DND-41 (cell line): ENCODE results near the gene GLMP.

Experiments used
- ATAC-seq: fragments of 200-7000 bp; cut with Tn5 transposase; 3 replicates; pipeline ENCODE4 v1.9.1; 2021; ENCODE audit warnings: low read depth; ENCODE audit not compliant: insufficient read depth
- DNase-seq: peaks from one replicate; pipeline ENCODE4 v3.0.0-alpha.2; 2020
- H2AFZ ChIP-seq: 2 replicates; pipeline ENCODE4 v1.6.0; 2012; ENCODE audit warnings: low read depth, low read length
- H3K27ac ChIP-seq: 2 replicates; pipeline ENCODE4 v1.5.1; 2012; ENCODE audit warnings: low read length, inconsistent platforms
- H3K27me3 ChIP-seq: fragments of 200-600 bp; sonication (generic); 2 replicates; pipeline ENCODE4 v1.6.0; 2012; ENCODE audit warnings: low read length, mild to moderate bottlenecking, inconsistent platforms; ENCODE audit not compliant: insufficient read depth, poor library complexity
- H3K36me3 ChIP-seq: 2 replicates; pipeline ENCODE4 v1.5.1; 2012; ENCODE audit warnings: low read length, inconsistent platforms; ENCODE audit not compliant: insufficient read depth
- H3K4me1 ChIP-seq: 2 replicates; pipeline ENCODE4 v1.5.1; 2012; ENCODE audit warnings: mild to moderate bottlenecking, low read length; ENCODE audit not compliant: insufficient read depth
- H3K4me2 ChIP-seq: 2 replicates; pipeline ENCODE4 v1.6.0; 2012; ENCODE audit warnings: mild to moderate bottlenecking, moderate library complexity, low read length, inconsistent platforms; ENCODE audit not compliant: insufficient read depth
- H3K4me3 ChIP-seq, 2 experiments: fragments of 200-600 bp in 1 of 2; shearing (Covaris generic) in 1 of 2; 2 replicates each; pipeline ENCODE4 v1.5.1; 2012 to 2016; ENCODE audit warnings: inconsistent platforms in 2 of 2, low read length in 2 of 2, mild to moderate bottlenecking in 2 of 2, low read depth in 1 of 2, moderate library complexity in 1 of 2
- H3K79me2 ChIP-seq: 2 replicates; pipeline ENCODE4 v1.6.0; 2012; ENCODE audit warnings: low read length, inconsistent platforms; ENCODE audit not compliant: insufficient read depth
- H3K9ac ChIP-seq: 2 replicates; pipeline ENCODE4 v1.6.0; 2012; ENCODE audit warnings: low read depth, mild to moderate bottlenecking, inconsistent platforms, low read length, moderate library complexity
- H3K9me3 ChIP-seq: 2 replicates; pipeline ENCODE4 v1.5.1; 2012; ENCODE audit warnings: low read length, moderate library complexity, mild to moderate bottlenecking, inconsistent platforms; ENCODE audit not compliant: insufficient read depth, severe bottlenecking
- H4K20me1 ChIP-seq: 2 replicates; pipeline ENCODE4 v1.6.0; 2012; ENCODE audit warnings: low read length; ENCODE audit not compliant: insufficient read depth
- CTCF ChIP-seq: IDR thresholded peaks from 2 replicates; pipeline ENCODE4 v1.5.1; 2012; ENCODE audit warnings: borderline replicate concordance, low read length, moderate library complexity, mild to moderate bottlenecking; ENCODE audit not compliant: poor library complexity, severe bottlenecking; ENCODE audit errors: extremely low read depth
- EZH2 ChIP-seq: IDR thresholded peaks from 3 replicates; pipeline ENCODE4 v1.6.1; 2012; ENCODE audit warnings: borderline replicate concordance, low read depth, mild to moderate bottlenecking, moderate library complexity, low read length, inconsistent platforms; ENCODE audit not compliant: severe bottlenecking

Gene GLMP

GRCh38 chr1:156262461-156263287, 32.8 kb downstream of the GLMP start:
- H3K9me3 ChIP-seq, result no peaks in the 10 kb centered on the region
- H3K27me3 ChIP-seq, result no peaks in the 10 kb centered on the region
- ATAC-seq (no peak), DNase-seq (no peak)
- H3K4me1 ChIP-seq, result no peaks in the 10 kb centered on the region
- peaks cover 95% of the 10 kb centered on the region for H3K36me3 ChIP-seq
- no peak for TF ChIP-seq CTCF
- TF ChIP-seq EZH2, result no peak
- no peak overlapping the region for H3K27ac ChIP-seq
- peaks cover 3% of the 10 kb centered on the region; the same call in 1 of the 2 replicates for H4K20me1 ChIP-seq
- no peak overlapping the region for H3K4me2 ChIP-seq
- no peak overlapping the region for H2AFZ ChIP-seq
- H3K9ac ChIP-seq, result no peak overlapping the region
- H3K79me2 ChIP-seq, result no peaks in the 10 kb centered on the region
- H3K4me3 ChIP-seq, result no peak overlapping the region

GRCh38 chr1:156260896-156261295, 34.6 kb downstream of the GLMP start:
- Histone ChIP-seq H2AFZ (no peak overlapping the region), H3K9ac (no peak overlapping the region), H3K36me3 (peaks cover 93% of the 10 kb centered on the region), H3K27me3 (no peaks in the 10 kb centered on the region), H3K4me3 (no peak overlapping the region), H4K20me1 (peaks cover 3% of the 10 kb centered on the region; the same call in 1 of the 2 replicates), H3K27ac (no peak overlapping the region), H3K79me2 (no peaks in the 10 kb centered on the region), H3K4me2 (no peak overlapping the region), H3K4me1 (no peaks in the 10 kb centered on the region), H3K9me3 (no peaks in the 10 kb centered on the region)
- no peak for TF ChIP-seq EZH2
- TF ChIP-seq CTCF, result no peak
- DNase-seq (no peak), ATAC-seq (no peak)

DNA sequence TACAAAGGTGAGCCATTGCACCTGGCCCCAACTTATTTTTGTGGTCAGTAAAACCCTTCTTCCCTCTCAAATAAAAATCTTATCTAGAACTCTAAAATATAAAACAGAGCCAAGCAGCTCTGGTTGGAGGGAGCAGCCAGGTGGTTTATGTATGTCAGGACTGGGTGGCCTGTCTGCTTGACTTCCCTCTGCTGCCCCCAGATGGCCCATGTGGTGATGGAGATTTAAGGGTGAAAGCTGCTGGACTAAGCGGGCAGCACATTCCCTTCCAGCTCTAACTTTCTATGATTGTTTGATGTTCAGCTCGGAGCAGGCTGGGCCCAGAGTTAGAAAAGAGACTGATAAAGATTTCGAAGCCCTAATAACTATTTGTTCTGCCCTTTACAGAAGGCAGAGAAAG, 35.7 kb downstream of the GLMP start:
- ATAC-seq, result no peak
- TF ChIP-seq EZH2, result no peak
- peak; percentile 10 for TF ChIP-seq CTCF

More for the DNA sequence above, 35.7 kb downstream of the GLMP start:
- Histone ChIP-seq H3K4me1 (no peaks in the 10 kb centered on the region), H3K27me3 (no peaks in the 10 kb centered on the region), H3K9me3 (no peaks in the 10 kb centered on the region), H4K20me1 (peaks cover 3% of the 10 kb centered on the region; the same call in 1 of the 2 replicates), H3K27ac (no peak overlapping the region), H3K4me3 (no peak overlapping the region), H3K4me2 (no peak overlapping the region), H2AFZ (no peak overlapping the region), H3K79me2 (no peaks in the 10 kb centered on the region), H3K9ac (no peak overlapping the region), H3K36me3 (peaks cover 86% of the 10 kb centered on the region)
- no peak for DNase-seq
